Subcutaneous adipose tissue (tissue), 4 donors: ENCODE results near the gene TFDP2. TPM values are rescaled to one million over a fixed set of nuclear protein-coding genes. Genes with fewer than 3 reads are reported as not detected.

Experiments used
- CTCF ChIP-seq: fragments of 450-650 bp; IDR thresholded peaks from one replicate; pipeline ENCODE4 v1.5.1; 2016; ENCODE audit warnings: low read depth, mild to moderate bottlenecking, control low read depth, antibody characterized with exemption, moderate library complexity
- total RNA-seq, 4 donors: library from RNA; depleted of rRNA; stranded (reverse); fragments of >200 nt; gene quantifications; one replicate each; pipeline ENCODE4 v1.1.0, GENCODE V29; 2016

TFDP2 gene
- total RNA-seq, 4 donors from 2014 or later, result 56.4 to 238 (median 87.4) TPM

- TF ChIP-seq CTCF, result no peak
These were observed 32.1 kb downstream of the TFDP2 start for GRCh38 chr3:142117056-142117851.

- no peak for TF ChIP-seq CTCF
These were observed 33.3 kb downstream of the TFDP2 start for GRCh38 chr3:142115867-142116668.

GRCh38 chr3:142112601-142113000 is 36.7 kb downstream of the TFDP2 start:
- TF ChIP-seq CTCF, result no peak

- TF ChIP-seq CTCF, result no peak
These were observed 42.8 kb downstream of the TFDP2 start for GRCh38 chr3:142106548-142106947.

GRCh38 chr3:142105991-142106390 is 43.4 kb downstream of the TFDP2 start:
- TF ChIP-seq CTCF, result no peak

GRCh38 chr3:142104763-142105162 is 44.6 kb downstream of the TFDP2 start:
- TF ChIP-seq CTCF, result no peak

- TF ChIP-seq CTCF, result no peak
These were observed 50.4 kb downstream of the TFDP2 start for GRCh38 chr3:142098964-142099363.
